A673 (cell line): ENCODE results near the gene RFTN1. TPM values are rescaled to one million over a fixed set of nuclear protein-coding genes. Genes with fewer than 3 reads are reported as not detected.

Experiments
- BruUV-seq: library from RNA; stranded (reverse); fragments of 400-500 nt; replicated peaks from 2 replicates; lab custom pipeline; 2021; lab: Mats Ljungman, UMichigan
- CTCF ChIA-PET: fragments of 300-600 bp; sonication (Branson Sonifier 250); formaldehyde crosslinking; loops from one replicate; lab custom pipeline; 2022; ENCODE audit warnings: antibody characterized with exemption; lab: Charles Lee
- POLR2A ChIA-PET: fragments of 300-600 bp; sonication (Branson Sonifier 250); formaldehyde crosslinking; loops from one replicate; lab custom pipeline; 2022; ENCODE audit warnings: antibody characterized with exemption; ENCODE audit not compliant: low non-redundant PET; lab: Charles Lee
- DNase-seq: peaks from one replicate; pipeline ENCODE4 v3.0.0-alpha.2; 2015; ENCODE audit warnings: low spot score
- H3K27ac ChIP-seq: fragments of 200-600 bp; sonication (generic); 2 replicates; pipeline ENCODE4 v1.5.1; 2016; ENCODE audit warnings: mixed run types, low read depth, mild to moderate bottlenecking, mixed read lengths, antibody characterized with exemption, low read length; ENCODE audit not compliant: poor library complexity, severe bottlenecking
- H3K27me3 ChIP-seq: fragments of 200-600 bp; sonication (generic); replicated peaks from 2 replicates; pipeline ENCODE4 v1.6.1; 2017; ENCODE audit warnings: mixed run types, low read depth, mild to moderate bottlenecking, mixed read lengths, antibody characterized with exemption, low read length; ENCODE audit not compliant: insufficient read depth, poor library complexity
- H3K36me3 ChIP-seq: fragments of 200-600 bp; sonication (generic); 2 replicates; pipeline ENCODE4 v1.6.1; 2016; ENCODE audit warnings: mixed run types, mild to moderate bottlenecking, mixed read lengths, antibody characterized with exemption, low read length; ENCODE audit not compliant: insufficient read depth, poor library complexity, severe bottlenecking
- H3K4me1 ChIP-seq: fragments of 200-600 bp; sonication (generic); 2 replicates; pipeline ENCODE4 v1.6.1; 2017; ENCODE audit warnings: mixed run types, mild to moderate bottlenecking, mixed read lengths, antibody characterized with exemption, low read length; ENCODE audit not compliant: insufficient read depth, poor library complexity, severe bottlenecking
- H3K4me3 ChIP-seq: fragments of 200-600 bp; sonication (generic); 2 replicates; pipeline ENCODE4 v1.5.1; 2016; ENCODE audit warnings: low read depth, mixed run types, mild to moderate bottlenecking, mixed read lengths, low read length; ENCODE audit not compliant: poor library complexity, severe bottlenecking
- H3K9me3 ChIP-seq: fragments of 200-600 bp; sonication (generic); 2 replicates; pipeline ENCODE4 v1.6.1; 2016; ENCODE audit warnings: mixed run types, low read depth, mild to moderate bottlenecking, mixed read lengths, antibody characterized with exemption, low read length; ENCODE audit not compliant: poor library complexity, severe bottlenecking
- CTCF ChIP-seq: fragments of 300-800, 200-600 bp; sonication (generic); conservative IDR thresholded peaks from 2 replicates; pipeline ENCODE4 v1.5.1; 2017; ENCODE audit warnings: low read depth, mild to moderate bottlenecking, antibody characterized with exemption, low read length, moderate library complexity, mixed read lengths
- EZH2 ChIP-seq: fragments of 200-600 bp; sonication (generic); IDR thresholded peaks from 2 replicates; pipeline ENCODE4 v1.6.1; 2017; ENCODE audit warnings: borderline replicate concordance, low read depth, mild to moderate bottlenecking, mixed read lengths, antibody characterized with exemption, low read length; ENCODE audit not compliant: poor library complexity, severe bottlenecking
- intact Hi-C: fragments of 100-400 bp; cut with micrococcal nuclease; formaldehyde crosslinking; loops from one replicate; pipeline ENCODE4 v1.10.0; 2022; ENCODE audit not compliant: unreplicated experiment
- total RNA-seq: library from RNA; stranded (reverse); gene quantifications from 2 replicates; pipeline ENCODE4 v1.2.3, GENCODE V29; 2021

Gene RFTN1
- total RNA-seq, 1 experiment from 2014 or later: 0.60 TPM

GRCh38 chr3:16320711-16321110 lies 192.8 kb downstream of the RFTN1 start:
- CTCF ChIA-PET: no interaction called here
- Histone ChIP-seq H3K9me3 (no peaks in the 10 kb centered on the region), H3K36me3 (no peaks in the 10 kb centered on the region), H3K4me3 (no peak overlapping the region), H3K4me1 (no peaks in the 10 kb centered on the region), H3K27me3 (no peaks in the 10 kb centered on the region), H3K27ac (no peak overlapping the region)
- DNase-seq: no peak
- POLR2A ChIA-PET: no interaction called here
- intact Hi-C loops: no loop called here
- no peak for TF ChIP-seq CTCF
- no peak for TF ChIP-seq EZH2
- no TSS peak for BruUV-seq

GRCh38 chr3:16319723-16320122 lies 193.8 kb downstream of the RFTN1 start:
- CTCF ChIA-PET: interaction anchor here (0.6 kb wide), 1 partner anchor 236 kb away, joined by 3 read pairs; no protein-coding TSS in a partner anchor
- Histone ChIP-seq H3K4me3 (no peak overlapping the region), H3K27ac (no peak overlapping the region), H3K4me1 (no peaks in the 10 kb centered on the region), H3K9me3 (no peaks in the 10 kb centered on the region), H3K27me3 (no peaks in the 10 kb centered on the region), H3K36me3 (no peaks in the 10 kb centered on the region)
- BruUV-seq: no TSS peak
- POLR2A ChIA-PET: no interaction called here
- TF ChIP-seq EZH2 (no peak), CTCF (no peak; the same call in 1 of the 2 replicates)
- DNase-seq: peak; percentile 15
- intact Hi-C loops: no loop called here

DNA sequence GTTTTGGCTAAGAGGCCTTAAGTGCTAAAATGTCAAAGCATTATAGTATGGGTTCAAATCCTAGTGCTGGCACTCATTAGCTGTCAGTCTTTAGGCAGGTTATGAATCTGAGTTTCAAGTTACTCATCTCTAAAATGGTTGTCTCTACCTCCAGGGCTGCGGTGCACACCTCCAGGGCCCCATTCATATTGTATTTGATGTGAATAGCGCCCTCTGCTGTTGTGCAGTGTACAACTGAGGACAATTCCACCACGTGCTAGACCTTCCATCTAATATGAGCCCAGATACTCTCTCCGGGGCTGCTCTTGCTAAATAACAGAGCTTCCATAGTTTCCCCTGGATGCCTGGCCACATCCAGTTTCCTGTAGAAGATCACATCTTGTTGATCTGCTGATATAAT lies 194.2 kb downstream of the RFTN1 start:
- BruUV-seq: no TSS peak
- ChIA-PET POLR2A (no interaction called here), CTCF (no interaction called here)
- H3K4me3 ChIP-seq: no peak overlapping the region
- H3K4me1 ChIP-seq: no peaks in the 10 kb centered on the region
- no peaks in the 10 kb centered on the region for H3K27me3 ChIP-seq
- H3K27ac ChIP-seq: no peak overlapping the region
- no peaks in the 10 kb centered on the region for H3K9me3 ChIP-seq
- peak; percentile 29 for DNase-seq
- TF ChIP-seq CTCF (peak; percentile 71), EZH2 (no peak)
- no peaks in the 10 kb centered on the region for H3K36me3 ChIP-seq
- intact Hi-C loops: no loop called here
